HEK293 (cell line): Measurements from ENCODE around the gene ZNF630.

Source experiments
- HOXA7 ChIP-seq: sonication (generic); formaldehyde crosslinking; IDR thresholded peaks from 2 replicates; pipeline ENCODE4 v1.8.1; 2022; ENCODE audit warnings: missing genetic modification reagents, borderline replicate concordance
- KLF7 ChIP-seq: fragments of 450-650 bp; formaldehyde crosslinking; IDR thresholded peaks from 2 replicates; pipeline ENCODE4 v1.5.1; 2016; ENCODE audit warnings: missing biosample characterization, missing genetic modification characterization, borderline replicate concordance
- ZNF121 ChIP-seq: fragments of 450-650 bp; formaldehyde crosslinking; IDR thresholded peaks from 2 replicates; pipeline ENCODE4 v1.5.1; 2016; ENCODE audit warnings: missing biosample characterization, missing genetic modification characterization
- ZNF629 ChIP-seq: fragments of 450-650 bp; formaldehyde crosslinking; IDR thresholded peaks from 2 replicates; pipeline ENCODE4 v1.5.1; 2017; ENCODE audit warnings: missing biosample characterization, missing genetic modification characterization
- ZSCAN30 ChIP-seq: fragments of 450-650 bp; IDR thresholded peaks from 2 replicates; pipeline ENCODE4 v1.5.1; 2018; ENCODE audit warnings: missing biosample characterization, mild to moderate bottlenecking, missing genetic modification characterization, moderate library complexity
- TF ChIP-seq, protein P1 (sequence below): fragments of 450-650 bp; formaldehyde crosslinking; IDR thresholded peaks from 2 replicates; pipeline ENCODE4 v1.5.1; 2016; ENCODE audit warnings: missing biosample characterization, missing genetic modification characterization
- TF ChIP-seq, protein P2 (sequence below): fragments of 450-650 bp; formaldehyde crosslinking; IDR thresholded peaks from 2 replicates; pipeline ENCODE4 v1.5.1; 2017; ENCODE audit warnings: missing biosample characterization, missing genetic modification characterization

DNA sequence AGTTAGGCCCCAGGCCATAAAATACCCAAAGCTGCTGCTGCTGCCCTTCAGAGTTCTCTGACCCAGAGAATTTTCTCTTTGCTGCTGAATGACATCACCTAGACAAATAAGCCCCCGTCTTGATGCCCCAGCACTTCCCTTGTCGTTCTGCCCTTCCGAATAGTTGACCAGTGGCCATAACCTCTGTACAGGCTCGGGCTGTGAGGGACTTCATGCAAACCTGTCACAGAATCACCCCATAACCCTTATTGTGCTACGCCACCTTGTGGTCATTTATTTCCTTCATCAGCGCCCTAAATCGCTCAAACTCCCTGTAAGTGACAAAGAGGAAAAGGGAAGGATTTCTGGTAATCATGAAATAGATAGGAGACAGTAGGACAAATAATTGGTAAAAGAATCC, 45.9 kb downstream of the ZNF630 start:
- no peak for TF ChIP-seq ZSCAN30 (tag by site-specific recombination)
- TF ChIP-seq HOXA7 (CRISPR knock-in tag) = no peak
- TF ChIP-seq ZNF629 (tag by site-specific recombination) = no peak
- TF ChIP-seq KLF7 (tag by site-specific recombination) = no peak
- TF ChIP-seq, protein P1, sequence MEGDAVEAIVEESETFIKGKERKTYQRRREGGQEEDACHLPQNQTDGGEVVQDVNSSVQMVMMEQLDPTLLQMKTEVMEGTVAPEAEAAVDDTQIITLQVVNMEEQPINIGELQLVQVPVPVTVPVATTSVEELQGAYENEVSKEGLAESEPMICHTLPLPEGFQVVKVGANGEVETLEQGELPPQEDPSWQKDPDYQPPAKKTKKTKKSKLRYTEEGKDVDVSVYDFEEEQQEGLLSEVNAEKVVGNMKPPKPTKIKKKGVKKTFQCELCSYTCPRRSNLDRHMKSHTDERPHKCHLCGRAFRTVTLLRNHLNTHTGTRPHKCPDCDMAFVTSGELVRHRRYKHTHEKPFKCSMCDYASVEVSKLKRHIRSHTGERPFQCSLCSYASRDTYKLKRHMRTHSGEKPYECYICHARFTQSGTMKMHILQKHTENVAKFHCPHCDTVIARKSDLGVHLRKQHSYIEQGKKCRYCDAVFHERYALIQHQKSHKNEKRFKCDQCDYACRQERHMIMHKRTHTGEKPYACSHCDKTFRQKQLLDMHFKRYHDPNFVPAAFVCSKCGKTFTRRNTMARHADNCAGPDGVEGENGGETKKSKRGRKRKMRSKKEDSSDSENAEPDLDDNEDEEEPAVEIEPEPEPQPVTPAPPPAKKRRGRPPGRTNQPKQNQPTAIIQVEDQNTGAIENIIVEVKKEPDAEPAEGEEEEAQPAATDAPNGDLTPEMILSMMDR (tag by site-specific recombination) = no peak
- TF ChIP-seq, protein P2, sequence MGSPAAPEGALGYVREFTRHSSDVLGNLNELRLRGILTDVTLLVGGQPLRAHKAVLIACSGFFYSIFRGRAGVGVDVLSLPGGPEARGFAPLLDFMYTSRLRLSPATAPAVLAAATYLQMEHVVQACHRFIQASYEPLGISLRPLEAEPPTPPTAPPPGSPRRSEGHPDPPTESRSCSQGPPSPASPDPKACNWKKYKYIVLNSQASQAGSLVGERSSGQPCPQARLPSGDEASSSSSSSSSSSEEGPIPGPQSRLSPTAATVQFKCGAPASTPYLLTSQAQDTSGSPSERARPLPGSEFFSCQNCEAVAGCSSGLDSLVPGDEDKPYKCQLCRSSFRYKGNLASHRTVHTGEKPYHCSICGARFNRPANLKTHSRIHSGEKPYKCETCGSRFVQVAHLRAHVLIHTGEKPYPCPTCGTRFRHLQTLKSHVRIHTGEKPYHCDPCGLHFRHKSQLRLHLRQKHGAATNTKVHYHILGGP (tag by site-specific recombination) = no peak
- TF ChIP-seq ZNF121 (tag by site-specific recombination) = no peak
